Measurements from ENCODE around the gene ARHGAP23.

The ARHGAP23 gene

GRCh38 chr17:38442548-38442947 lies 14.3 kb downstream of the ARHGAP23 start:
- DNase-seq = no peak

- no peak for DNase-seq
Measured at GRCh38 chr17:38443356-38444031, 15.2 kb downstream of the ARHGAP23 start.

GRCh38 chr17:38444151-38444550 lies 15.9 kb downstream of the ARHGAP23 start:
- DNase-seq = peak; percentile 67 to 73

- DNase-seq = no peak
Measured at GRCh38 chr17:38447502-38448085, 19.3 kb downstream of the ARHGAP23 start.

- DNase-seq = no peak
Measured at GRCh38 chr17:38448208-38448771, 20.0 kb downstream of the ARHGAP23 start.

GRCh38 chr17:38449364-38449763 lies 21.1 kb downstream of the ARHGAP23 start:
- DNase-seq = no peak

- DNase-seq = no peak
Measured at GRCh38 chr17:38450557-38451029, 22.3 kb downstream of the ARHGAP23 start.

GRCh38 chr17:38451030-38451839 lies 23.0 kb downstream of the ARHGAP23 start:
- DNase-seq = no peak

- no peak for DNase-seq
Measured at GRCh38 chr17:38451840-38452529, 23.7 kb downstream of the ARHGAP23 start.

GRCh38 chr17:38452719-38453118 lies 24.5 kb downstream of the ARHGAP23 start:
- no peak for DNase-seq

- DNase-seq = no peak
Measured at GRCh38 chr17:38453951-38454421, 25.7 kb downstream of the ARHGAP23 start.

GRCh38 chr17:38454532-38454931 lies 26.3 kb downstream of the ARHGAP23 start:
- no peak for DNase-seq

GRCh38 chr17:38455288-38455915 lies 27.1 kb downstream of the ARHGAP23 start:
- DNase-seq = no peak

- DNase-seq = no peak
Measured at GRCh38 chr17:38456031-38456815, 28.0 kb downstream of the ARHGAP23 start.

GRCh38 chr17:38457577-38458371 lies 29.5 kb downstream of the ARHGAP23 start:
- DNase-seq = no peak

- DNase-seq = no peak
Measured at GRCh38 chr17:38458521-38458920, 30.3 kb downstream of the ARHGAP23 start.

GRCh38 chr17:38459567-38459966 lies 31.3 kb downstream of the ARHGAP23 start:
- DNase-seq = no peak

- DNase-seq = no peak
Measured at GRCh38 chr17:38460082-38460715, 31.9 kb downstream of the ARHGAP23 start.

- no peak for DNase-seq
Measured at GRCh38 chr17:38460716-38461630, 32.7 kb downstream of the ARHGAP23 start.
